ENCODE data around the gene BAHCC1.
A peak's percentile ranks its signal among the peaks of the same experiment; 100 is the strongest.
"Not testable (repeated sequence)": the region's sequence is repeated elsewhere in the genome, so short reads cannot be mapped to it uniquely, and the experiment has no call there.

The BAHCC1 gene

GRCh38 chr17:81414756-81415516 is 19.7 kb downstream of the BAHCC1 start:
- DNase-seq, result no peak

- DNase-seq, result no peak
Measured at GRCh38 chr17:81415681-81416080, 20.4 kb downstream of the BAHCC1 start.

GRCh38 chr17:81416612-81417011 is 21.4 kb downstream of the BAHCC1 start:
- DNase-seq, result no peak

- no peak for DNase-seq
Measured at GRCh38 chr17:81417049-81417878, 22.0 kb downstream of the BAHCC1 start.

GRCh38 chr17:81417879-81418709 is 22.8 kb downstream of the BAHCC1 start:
- DNase-seq, result no peak

GRCh38 chr17:81418710-81419318 is 23.6 kb downstream of the BAHCC1 start:
- no peak for DNase-seq

- peak; percentile 84 for DNase-seq
Measured at GRCh38 chr17:81419319-81419885, 24.1 kb downstream of the BAHCC1 start.

GRCh38 chr17:81419886-81420768 is 24.9 kb downstream of the BAHCC1 start:
- DNase-seq, result no peak

- no peak for DNase-seq
Measured at GRCh38 chr17:81420769-81421462, 25.7 kb downstream of the BAHCC1 start.

- no peak for DNase-seq
Measured at GRCh38 chr17:81422776-81423697, 27.8 kb downstream of the BAHCC1 start.

- DNase-seq, result no peak
Measured at GRCh38 chr17:81423698-81424071, 28.4 kb downstream of the BAHCC1 start.

GRCh38 chr17:81424151-81425017 is 29.1 kb downstream of the BAHCC1 start:
- DNase-seq, result no peak

GRCh38 chr17:81425041-81425440 is 29.8 kb downstream of the BAHCC1 start:
- not testable (repeated sequence) for DNase-seq

GRCh38 chr17:81425716-81426392 is 30.6 kb downstream of the BAHCC1 start:
- not testable (repeated sequence) for DNase-seq

GRCh38 chr17:81426393-81427172 is 31.3 kb downstream of the BAHCC1 start:
- DNase-seq, result no peak

GRCh38 chr17:81427173-81428120 is 32.2 kb downstream of the BAHCC1 start:
- DNase-seq, result peak; percentile 76

Measured in NCI-H1694 (cell line).